Hematopoietic multipotent progenitor cell (in vitro differentiated cells): ENCODE measurements around the gene SLC29A4. TPM values are rescaled to one million over a fixed set of nuclear protein-coding genes. Genes with fewer than 3 reads are reported as not detected.
"Not testable (repeated sequence)": the region's sequence is repeated elsewhere in the genome, so short reads cannot be mapped to it uniquely, and the experiment has no call there.

Experiments
- DNase-seq, 3 donors: peaks; one replicate each; pipeline ENCODE4 v3.0.0-alpha.2; 2011 to 2015; ENCODE audit warnings: low read depth in 2 of 3, low spot score in 2 of 3
- total RNA-seq: library from RNA; depleted of rRNA; stranded (reverse); fragments of >200 nt; gene quantifications from one replicate; pipeline ENCODE4 v1.2.3, GENCODE V29; 2012

Gene SLC29A4, protein sequence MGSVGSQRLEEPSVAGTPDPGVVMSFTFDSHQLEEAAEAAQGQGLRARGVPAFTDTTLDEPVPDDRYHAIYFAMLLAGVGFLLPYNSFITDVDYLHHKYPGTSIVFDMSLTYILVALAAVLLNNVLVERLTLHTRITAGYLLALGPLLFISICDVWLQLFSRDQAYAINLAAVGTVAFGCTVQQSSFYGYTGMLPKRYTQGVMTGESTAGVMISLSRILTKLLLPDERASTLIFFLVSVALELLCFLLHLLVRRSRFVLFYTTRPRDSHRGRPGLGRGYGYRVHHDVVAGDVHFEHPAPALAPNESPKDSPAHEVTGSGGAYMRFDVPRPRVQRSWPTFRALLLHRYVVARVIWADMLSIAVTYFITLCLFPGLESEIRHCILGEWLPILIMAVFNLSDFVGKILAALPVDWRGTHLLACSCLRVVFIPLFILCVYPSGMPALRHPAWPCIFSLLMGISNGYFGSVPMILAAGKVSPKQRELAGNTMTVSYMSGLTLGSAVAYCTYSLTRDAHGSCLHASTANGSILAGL
- 1.3 TPM for total RNA-seq

DNA sequence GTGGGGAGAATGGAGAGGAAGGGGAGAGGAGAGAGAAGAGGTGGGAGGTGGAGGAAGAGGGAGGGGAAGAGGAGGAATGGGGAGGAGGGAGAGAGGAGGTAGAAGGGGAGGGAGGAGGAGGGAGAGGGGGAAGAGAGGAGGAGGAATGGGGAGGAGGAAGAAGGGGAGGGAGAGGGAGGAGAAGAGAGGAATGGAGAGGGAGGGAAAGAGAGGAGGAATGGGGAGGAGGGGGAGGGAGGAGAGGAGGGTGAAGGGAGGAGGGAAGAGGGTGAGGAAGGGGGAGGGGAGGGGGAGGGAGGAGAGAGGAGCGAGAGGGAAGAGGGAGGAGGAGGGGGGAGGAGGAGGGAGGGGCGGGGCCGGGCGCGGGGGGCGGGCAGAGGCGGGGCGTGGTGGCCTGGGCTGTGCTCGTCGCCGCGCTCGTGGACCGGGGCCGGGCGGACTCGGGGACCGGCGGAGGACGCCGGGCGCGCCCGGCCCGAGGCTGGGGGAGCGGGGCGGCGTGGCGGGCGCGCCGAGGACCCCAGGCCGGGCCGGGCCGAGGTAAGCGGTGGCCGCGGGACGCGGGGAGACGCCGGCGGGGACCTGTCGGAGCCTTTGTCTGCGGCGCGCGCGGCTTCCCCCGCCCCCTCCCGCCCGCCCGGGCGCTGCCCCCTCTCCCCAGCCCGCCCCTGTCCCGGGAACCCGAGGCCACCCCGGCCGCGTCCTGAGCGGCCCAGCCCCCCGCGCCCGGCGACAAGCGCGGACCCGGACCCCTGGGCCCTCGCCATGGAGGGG is at the start of gene SLC29A4:
TSS of gene SLC29A4 (plus strand) at position 401 of the 774 bp plus-strand sequence. CDS start 4,874 bp downstream, outside the sequence.
- DNase-seq: peak in 1 of 3 donors; percentile 19

DNA sequence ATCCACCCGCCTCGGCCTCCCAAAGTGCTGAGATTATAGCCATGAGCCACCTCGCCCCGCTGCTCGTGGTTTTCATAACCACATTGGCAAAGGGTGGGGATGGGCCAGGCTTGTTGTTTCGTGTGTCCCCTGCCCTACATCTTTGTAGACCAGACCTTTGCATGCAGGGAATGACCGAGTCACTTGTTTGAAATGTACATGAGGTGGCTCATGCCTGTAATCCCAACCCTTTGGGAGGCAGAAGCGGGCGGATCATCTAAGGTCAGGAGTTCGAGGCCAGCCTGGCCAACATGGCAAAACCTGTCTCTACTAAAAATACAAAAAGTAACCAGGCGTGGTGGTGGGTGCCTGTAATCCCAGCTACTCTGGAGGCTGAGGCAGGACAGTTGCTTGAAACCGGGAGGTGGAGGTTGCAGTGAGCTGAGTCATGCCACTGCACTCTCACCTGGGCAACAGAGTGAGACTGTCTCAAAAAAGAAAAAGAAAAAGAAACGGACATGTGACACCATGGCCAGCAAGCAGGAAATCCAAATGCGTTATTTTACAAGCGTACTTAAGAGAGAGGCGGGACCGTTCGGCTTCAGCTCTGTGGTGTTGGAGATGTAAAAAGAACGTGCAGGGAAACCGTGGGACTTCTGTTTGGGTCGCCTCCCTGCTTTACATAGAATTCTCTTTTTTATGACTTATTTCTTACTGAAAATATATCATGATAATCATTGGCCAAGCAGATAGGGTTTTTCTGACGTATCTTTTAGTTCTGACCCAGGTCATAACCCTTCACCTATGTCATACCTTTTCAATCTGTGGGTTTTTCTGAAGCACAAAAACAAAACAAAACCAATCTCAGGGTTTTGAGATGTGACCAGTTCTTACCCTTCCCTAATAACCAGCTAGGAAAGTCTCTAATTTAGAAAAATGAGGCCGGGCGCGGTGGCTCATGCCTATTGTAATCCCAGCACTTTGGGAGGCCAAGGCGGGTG is 47.6 kb upstream of the SLC29A4 start:
- DNase-seq: peak in 1 of 3 donors; percentile 12

DNA sequence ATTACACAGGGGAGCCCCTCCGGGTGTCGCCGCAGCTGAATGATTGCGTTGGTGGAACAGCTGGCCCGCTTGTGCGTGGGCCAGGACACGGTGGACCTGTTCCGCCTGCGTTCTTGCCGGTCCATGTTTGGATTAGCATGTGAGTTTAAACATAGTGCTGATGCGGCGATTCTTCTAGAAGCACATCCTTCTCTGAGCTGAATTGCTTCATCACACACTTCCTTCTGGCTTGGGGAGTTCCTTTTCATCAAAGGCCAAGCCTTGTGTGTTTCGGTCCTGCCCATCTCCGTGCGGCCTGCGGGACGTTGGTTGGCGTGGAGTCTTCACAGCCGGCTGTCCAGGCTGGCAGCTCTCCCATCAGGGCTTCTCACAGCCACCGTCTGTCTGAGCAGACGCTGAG is 45.5 kb upstream of the SLC29A4 start:
- peak in 1 of 3 donors; percentile 20 for DNase-seq

DNA sequence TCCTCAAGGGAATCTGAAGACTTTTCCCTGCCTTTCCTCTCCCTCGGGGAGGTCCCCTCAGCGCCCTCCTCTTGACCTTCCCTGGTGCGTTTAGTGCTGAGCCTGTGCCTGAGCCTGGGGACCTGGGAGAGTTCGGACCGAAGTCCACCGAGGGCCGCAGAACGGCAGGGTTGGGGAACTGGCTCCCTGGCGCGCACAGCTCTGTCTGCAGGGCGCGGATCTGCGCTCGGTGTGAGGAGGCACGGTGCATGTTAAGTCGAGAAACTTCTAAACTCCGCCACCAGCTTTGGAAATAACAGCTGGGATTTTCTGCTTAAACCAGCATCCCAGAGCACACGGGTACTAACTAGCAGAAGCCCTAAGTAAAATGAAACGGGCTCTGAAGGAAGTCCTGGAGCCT is 44.2 kb upstream of the SLC29A4 start:
- no peak for DNase-seq

DNA sequence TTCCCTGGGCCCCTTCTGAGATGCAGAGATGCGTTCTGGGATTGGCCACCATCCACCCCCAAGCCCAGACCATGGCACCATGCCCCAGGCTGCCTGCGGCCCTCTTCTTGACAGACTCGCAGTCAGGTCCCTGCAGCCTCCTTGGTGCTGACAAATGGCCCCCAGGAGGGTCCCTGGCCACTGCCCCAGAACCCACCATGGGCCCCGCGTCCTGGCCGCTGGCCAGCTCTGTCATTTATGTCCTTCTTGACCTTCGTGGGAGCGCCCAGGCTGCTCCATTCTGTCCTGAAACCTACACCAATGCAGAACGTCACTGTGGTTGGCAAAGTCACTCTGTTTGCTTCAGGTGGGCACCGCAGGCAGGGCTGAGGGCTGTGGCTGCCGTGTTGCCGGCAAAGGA is 39.5 kb upstream of the SLC29A4 start:
- DNase-seq: no peak

DNA sequence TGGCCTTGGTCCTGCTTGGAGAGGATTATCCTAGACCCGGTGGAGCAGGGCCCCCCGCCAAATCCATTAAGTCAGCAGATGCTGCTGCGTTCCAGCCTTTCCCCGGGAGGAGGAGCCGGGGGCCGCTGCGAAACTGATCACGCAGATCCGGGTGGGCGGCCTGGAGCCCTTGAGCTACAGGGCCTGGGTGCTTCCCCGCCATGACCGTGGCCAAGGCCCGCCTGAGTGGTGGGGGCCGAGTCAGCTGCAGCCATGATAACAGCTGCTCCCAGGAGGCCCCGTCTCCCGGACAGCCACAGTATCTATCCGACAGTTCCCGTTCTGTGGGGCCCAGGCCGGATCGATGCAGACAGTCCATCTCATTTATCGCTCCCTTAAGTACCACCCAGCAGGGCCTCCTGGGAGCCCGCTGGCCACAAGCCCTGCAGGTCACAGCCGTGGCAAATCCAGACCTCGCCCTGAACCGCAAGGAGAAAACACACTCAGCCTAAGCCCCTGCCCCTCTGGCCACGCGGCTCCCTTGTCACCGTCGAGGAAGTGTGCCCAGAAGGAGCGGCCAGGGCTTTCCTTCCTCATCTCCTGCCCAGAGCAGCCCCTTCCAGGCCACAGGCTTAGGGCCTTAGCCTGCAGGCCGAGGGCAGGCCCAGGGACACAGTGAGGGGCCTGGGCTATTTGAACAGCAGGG is 34.4 kb upstream of the SLC29A4 start:
- no peak for DNase-seq

DNA sequence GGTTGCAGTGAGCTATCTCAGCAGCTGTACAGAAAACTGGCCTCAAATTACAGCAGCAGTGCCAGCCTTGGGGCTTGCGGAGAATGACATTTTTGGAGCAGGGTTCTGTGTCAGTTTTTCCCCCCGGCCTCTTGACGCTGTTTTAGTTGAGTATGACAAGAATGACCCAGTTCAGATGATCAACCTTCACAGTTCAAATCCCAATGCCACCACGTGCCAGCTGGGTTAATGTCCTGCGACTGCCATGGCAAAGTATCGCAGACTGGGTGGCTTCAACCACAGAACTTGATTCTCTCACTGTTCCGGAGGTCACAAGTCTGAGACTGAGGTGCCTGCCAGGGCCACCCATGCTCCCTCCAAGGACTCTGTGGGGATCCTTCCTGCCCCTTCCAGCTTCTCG is 32.0 kb upstream of the SLC29A4 start:
- DNase-seq: not testable (repeated sequence)

DNA sequence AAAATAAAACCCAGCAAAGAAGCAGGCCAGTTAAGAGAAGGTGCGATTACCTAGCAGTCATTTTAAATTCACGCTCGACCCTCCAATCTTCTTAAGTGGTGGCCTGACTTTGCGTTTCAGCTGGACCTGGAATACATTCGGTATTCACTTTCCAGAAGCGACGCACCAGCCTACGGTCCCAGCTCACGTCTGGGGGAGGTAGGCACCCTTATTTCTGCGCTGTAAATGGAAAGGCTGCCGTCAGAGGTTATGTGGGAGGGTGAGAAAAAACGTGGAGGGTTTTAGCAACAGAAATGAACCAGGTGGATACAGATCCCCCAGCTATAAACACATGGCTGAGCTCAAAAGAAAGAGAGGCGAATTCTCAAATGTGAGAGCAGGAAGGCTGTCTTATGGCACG is 29.2 kb upstream of the SLC29A4 start:
- DNase-seq: not testable (repeated sequence)

DNA sequence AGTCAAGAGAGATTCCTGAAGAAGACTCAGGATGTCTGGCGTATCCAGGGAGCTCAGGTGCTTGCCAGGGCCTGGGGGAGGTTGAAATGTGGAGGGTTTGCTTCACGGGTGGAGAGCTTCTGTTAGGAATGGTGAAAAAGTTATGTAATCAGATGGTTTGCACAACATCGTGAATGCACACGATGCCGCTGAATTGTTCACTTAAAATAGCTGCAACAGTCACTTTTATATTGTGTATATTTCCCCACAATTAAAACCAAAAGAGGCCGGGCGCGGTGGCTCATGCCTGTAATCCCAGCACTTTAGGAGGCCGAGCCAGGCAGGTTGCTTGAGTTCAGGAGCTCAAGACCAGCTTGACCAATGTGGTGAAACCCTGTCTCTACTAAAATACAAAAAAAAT is 28.4 kb upstream of the SLC29A4 start:
- DNase-seq: not testable (repeated sequence)

DNA sequence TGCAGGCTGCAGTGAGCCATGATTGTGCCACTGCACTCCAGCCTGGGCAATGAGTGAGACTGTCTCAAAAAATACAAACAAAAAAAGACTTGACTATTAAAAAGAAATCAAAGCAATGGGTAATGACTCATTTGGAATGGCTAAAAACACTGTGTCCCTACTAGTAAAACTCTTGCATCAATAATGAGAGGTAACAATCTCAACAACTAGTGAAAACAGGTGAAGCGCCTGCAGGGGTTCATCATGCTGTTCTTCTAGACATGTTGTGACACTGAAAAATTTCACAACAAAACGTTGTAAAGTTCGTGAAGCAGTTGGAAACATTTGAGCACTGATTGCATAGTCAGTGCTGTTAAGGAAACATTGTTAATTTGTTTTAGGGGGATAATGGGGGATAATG is 26.9 kb upstream of the SLC29A4 start:
- no peak for DNase-seq

DNA sequence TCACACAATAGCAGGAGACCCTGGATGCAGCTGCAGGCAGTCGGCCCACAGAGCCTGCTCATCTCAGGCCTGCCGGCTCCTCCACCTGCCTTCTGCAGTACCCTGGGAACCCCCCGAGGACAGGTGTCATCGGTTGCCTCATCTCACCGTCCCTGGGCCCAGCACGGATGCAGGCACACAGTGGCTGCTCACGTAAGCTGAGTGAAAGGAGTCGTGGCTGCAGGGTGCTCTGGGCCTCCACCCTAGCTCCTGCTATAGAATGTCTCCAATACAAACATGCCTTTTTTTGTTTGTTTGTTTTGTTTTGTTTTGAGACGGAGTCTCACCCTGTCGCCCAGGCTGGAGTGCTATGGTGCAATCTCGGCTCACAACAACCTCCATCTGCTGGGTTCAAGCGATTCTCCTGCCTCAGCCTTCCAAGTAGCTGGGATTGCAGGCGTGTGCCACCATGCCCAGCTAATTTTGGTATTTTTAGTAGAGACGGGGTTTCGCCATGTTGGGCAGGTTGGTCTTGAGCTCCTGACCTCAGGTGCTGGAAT is 22.1 kb upstream of the SLC29A4 start:
- DNase-seq: not testable (repeated sequence)

DNA sequence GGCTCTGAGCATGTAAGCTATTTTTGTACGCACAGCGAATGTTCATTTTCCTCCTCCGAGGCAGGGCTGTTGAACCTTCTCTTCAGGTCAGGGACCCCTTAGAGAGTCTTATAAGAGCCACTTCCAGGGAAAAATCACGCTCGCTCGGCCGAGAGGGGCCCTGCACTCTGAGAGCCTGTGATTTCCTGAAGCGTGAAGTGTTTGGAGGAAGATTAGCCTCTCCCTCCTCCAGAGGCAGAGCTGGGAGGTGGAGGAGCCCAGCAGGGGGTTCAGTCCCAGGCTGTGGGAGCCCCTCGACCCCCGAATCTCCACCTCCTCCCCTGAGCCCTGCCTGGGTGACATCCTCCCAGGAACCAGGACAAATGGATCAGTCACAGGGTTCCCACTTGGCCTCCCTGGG is 19.7 kb upstream of the SLC29A4 start:
- DNase-seq: not testable (repeated sequence)

DNA sequence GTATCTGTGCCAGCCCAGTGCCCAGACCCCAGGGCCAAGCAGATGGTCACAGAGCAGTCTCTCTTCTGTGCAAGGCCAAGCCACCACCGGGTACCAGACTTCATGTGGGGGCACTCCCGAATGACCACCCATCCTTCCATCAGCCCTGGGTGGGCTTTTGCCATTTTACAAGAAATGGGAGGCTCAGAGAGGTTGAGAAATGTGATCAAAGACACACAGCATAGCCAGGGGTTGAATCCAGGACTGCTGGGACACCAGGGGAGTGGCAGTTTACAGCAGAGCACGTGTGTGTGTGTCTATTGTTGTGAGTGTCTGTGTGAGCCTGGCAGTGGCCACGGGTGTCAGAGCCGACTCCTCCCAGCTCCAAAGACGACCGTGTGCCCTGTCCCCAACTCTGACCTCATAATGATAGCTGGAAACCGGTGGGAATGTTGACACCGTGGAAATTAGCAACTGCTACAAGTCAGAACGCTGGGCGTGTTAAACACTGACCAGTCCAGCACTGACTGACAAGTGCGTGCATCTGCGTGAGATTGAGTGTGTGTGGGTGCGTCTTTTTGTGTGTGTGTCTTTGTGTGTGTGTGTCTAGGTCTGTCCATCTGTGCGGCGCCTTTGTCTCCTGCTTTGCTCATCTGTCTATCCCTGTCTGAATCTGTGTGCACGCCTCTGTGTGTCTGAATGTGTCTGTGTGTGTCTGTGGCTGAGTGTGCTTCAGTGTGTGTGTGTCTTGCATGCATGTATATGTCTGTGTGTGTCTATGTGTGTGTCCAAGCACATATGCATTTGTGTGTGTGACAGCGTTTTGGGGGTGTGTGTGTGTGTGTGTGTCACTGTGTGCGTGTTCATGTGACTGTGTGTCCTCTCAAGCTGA is 17.2 kb upstream of the SLC29A4 start:
- DNase-seq: no peak

DNA sequence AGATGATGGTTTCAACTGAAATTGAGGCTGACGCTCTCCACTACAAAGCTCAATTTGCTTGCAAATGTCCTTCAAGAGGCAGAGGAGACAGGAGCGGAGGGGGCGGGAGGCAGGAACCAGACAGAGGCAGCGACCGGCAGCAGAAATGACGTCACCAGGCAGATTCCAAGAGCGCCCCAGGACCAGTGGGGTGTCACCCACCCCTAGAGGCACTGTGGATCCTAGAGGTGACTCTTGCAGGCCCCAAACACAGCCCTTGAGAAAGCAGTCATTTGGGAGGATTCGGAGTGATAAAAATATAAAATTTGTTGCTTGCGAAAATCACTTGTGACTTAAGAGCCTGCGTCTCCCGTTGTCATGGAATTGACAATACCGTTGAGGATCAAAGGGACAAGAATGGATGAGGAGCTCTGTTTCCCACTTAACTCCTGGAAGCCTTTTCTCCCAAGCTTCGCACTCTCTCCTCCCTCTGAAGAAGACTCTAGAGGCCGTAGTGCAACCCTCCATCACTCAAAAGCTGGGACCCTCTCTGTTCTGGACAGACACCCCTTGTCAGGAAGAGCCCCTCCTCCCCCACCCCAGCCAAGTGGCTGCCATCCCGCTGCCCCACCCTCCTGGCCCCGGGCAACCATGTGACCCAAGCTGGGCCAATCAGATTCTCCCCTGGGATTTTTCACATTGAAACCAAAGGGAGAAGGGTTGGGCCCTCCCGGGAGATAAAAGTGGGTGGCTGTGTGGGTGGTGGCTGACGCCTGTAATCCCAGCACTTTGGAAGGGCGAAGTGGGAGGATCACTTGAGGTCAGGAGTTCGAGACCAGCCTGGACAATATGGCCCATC is 16.3 kb upstream of the SLC29A4 start:
- no peak for DNase-seq

DNA sequence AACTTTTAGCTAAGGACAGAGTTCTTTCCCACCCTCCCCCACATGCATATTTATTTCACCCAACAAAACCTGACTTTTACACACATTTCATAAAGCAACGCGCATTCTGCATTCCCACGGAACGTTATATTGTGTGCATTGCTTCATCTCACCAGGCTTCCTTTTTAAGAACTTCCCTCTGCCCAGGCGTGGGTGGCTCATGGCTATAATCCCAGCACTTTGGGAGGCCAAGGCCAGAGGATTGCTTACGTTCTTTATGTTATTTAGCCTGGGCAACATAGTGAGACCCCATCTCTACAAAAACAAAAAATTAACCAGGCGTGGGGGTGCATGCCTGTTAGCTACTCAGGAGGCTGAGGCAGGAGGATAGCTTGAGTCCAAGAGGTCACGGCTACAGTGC is 14.9 kb upstream of the SLC29A4 start:
- not testable (repeated sequence) for DNase-seq

DNA sequence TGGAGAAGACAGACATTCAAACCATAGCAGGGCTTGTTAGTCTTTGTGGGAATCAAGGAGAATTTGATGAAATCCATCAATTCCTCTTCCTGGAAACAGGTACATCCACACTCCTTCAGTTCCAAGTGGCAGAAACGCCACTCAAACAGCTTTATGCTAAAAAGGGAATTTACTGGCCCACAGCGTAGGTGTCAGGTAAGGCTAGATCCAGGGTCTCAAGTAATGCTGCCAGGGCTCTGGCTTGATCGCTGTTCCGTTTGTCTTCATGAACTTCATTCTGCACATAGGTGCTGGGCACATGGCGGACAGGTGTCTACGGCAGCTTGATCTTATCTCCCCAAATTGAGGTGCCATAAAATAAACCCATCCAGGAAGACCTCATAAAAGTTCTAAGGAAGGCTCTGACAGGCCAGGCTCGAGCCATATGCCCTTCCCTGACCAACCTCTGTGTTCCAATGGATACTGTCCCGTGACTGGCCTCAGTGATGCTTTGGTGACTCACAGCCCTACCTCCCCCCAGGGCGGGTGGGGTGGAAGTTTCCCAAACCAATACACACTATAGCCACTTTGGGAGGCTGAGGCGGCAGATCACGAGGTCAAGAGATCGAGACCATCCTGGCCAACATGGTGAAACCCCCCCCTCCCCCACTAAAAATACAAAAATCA is 12.6 kb upstream of the SLC29A4 start:
- not testable (repeated sequence) for DNase-seq

DNA sequence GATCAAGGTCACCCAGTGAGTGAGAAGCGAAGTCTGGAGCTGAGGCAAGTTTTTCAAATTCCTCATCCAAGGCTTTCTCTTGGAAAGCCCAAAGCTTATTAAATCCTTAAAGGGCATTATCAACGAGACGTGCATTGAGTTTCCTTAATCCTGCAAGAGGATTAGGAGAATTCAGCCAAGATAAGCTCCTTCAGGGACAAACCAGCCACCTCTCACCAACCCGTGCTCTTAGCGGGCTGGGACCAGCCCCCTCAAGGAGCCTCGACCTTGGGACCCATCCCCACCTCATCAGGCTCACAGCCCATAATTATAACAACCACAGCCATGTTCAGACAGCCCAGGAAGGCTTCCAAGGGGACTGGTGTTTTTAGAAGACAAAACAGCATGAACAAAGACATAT is 12.0 kb upstream of the SLC29A4 start:
- DNase-seq: no peak
